ENCODE data around the gene PRAMEF1. TPM values are rescaled to one million over a fixed set of nuclear protein-coding genes. Genes with fewer than 3 reads are reported as not detected.

The PRAMEF1 gene
- polyA plus RNA-seq, 3 donors: not detected

- Histone ChIP-seq H2AFZ (ENCODE audit: insufficient read depth, low read depth, low read length, poor library complexity, severe bottlenecking) (no peak overlapping the region), H3K27me3 (ENCODE audit: control insufficient read depth in 2 of 2, insufficient read depth in 2 of 2, low read length in 2 of 2) (no peaks in the 10 kb centered on the region), H3K4me2 (replicated peaks; ENCODE audit: extremely low read depth, low read length, poor library complexity, severe bottlenecking) (no peak overlapping the region), H4K20me1 (ENCODE audit: insufficient read depth, low read length) (no peaks in the 10 kb centered on the region), H3K27ac (ENCODE audit: low read depth in 1 of 2, low read length in 2 of 2) (no peak overlapping the region), H3K9ac (ENCODE audit: insufficient read depth, low read length, poor library complexity, severe bottlenecking) (no peak overlapping the region), H3K4me3 (replicated peaks in 1 of 3; ENCODE audit: low read depth in 2 of 3, low read length in 3 of 3) (no peak overlapping the region), H3K9me3 (replicated peaks in 1 of 2; ENCODE audit: control insufficient read depth in 1 of 2, insufficient read depth in 1 of 2, low read length in 2 of 2) (no peaks in the 10 kb centered on the region), H3K36me3 (replicated peaks in 1 of 2; ENCODE audit: control insufficient read depth in 1 of 2, insufficient read depth in 2 of 2, low read length in 2 of 2) (no peaks in the 10 kb centered on the region), H3K4me1 (ENCODE audit: control insufficient read depth in 1 of 2, insufficient read depth in 2 of 2, low read length in 2 of 2) (no peaks in the 10 kb centered on the region), H3K79me2 (ENCODE audit: insufficient read depth, low read length) (no peaks in the 10 kb centered on the region)
- Mint-ChIP-seq H3K9me3 (peaks cover 0 to 3% (median 0%) of the 10 kb centered on the region in 7 donors), H3K4me3 (no peak overlapping the region), H3K27me3 (ENCODE audit: low read depth in 3 of 3) (peaks cover 1 to 12% (median 5%) of the 10 kb centered on the region in 3 donors), H3K4me1 (no peaks in the 10 kb centered on the region), H3K27ac (no peak overlapping the region), H3K36me3 (no peaks in the 10 kb centered on the region)
- intact Hi-C loops (cut with micrococcal nuclease): no loop called here
- WGBS (ENCODE audit: insufficient coverage): 74% methylated on average over 6 of the region's 6 CpGs
- DNase-seq: no peak
- no peak for TF ChIP-seq CTCF (IDR thresholded peaks at IDR 0.05)
These were observed 33.4 kb upstream of the PRAMEF1 start for GRCh38 chr1:12757836-12758235.

- no peak for TF ChIP-seq CTCF (IDR thresholded peaks at IDR 0.05)
- WGBS (ENCODE audit: insufficient coverage): 75% methylated on average over 7 of the region's 7 CpGs
- Mint-ChIP-seq H3K36me3 (no peaks in the 10 kb centered on the region), H3K4me3 (no peak overlapping the region), H3K27me3 (ENCODE audit: low read depth in 3 of 3) (peaks cover 1 to 8% (median 3%) of the 10 kb centered on the region in 3 donors), H3K27ac (no peak overlapping the region), H3K9me3 (peaks cover 0 to 3% (median 0%) of the 10 kb centered on the region in 7 donors), H3K4me1 (no peaks in the 10 kb centered on the region)
- Histone ChIP-seq H3K9me3 (replicated peaks in 1 of 2; ENCODE audit: control insufficient read depth in 1 of 2, insufficient read depth in 1 of 2, low read length in 2 of 2) (no peaks in the 10 kb centered on the region), H3K27ac (ENCODE audit: low read depth in 1 of 2, low read length in 2 of 2) (no peak overlapping the region), H3K9ac (ENCODE audit: insufficient read depth, low read length, poor library complexity, severe bottlenecking) (no peak overlapping the region), H3K27me3 (ENCODE audit: control insufficient read depth in 2 of 2, insufficient read depth in 2 of 2, low read length in 2 of 2) (no peaks in the 10 kb centered on the region), H3K36me3 (replicated peaks in 1 of 2; ENCODE audit: control insufficient read depth in 1 of 2, insufficient read depth in 2 of 2, low read length in 2 of 2) (no peaks in the 10 kb centered on the region), H2AFZ (ENCODE audit: insufficient read depth, low read depth, low read length, poor library complexity, severe bottlenecking) (no peak overlapping the region), H3K4me3 (replicated peaks in 1 of 3; ENCODE audit: low read depth in 2 of 3, low read length in 3 of 3) (no peak overlapping the region), H4K20me1 (ENCODE audit: insufficient read depth, low read length) (no peaks in the 10 kb centered on the region), H3K4me2 (replicated peaks; ENCODE audit: extremely low read depth, low read length, poor library complexity, severe bottlenecking) (no peak overlapping the region), H3K4me1 (ENCODE audit: control insufficient read depth in 1 of 2, insufficient read depth in 2 of 2, low read length in 2 of 2) (no peaks in the 10 kb centered on the region), H3K79me2 (ENCODE audit: insufficient read depth, low read length) (no peaks in the 10 kb centered on the region)
- no peak for DNase-seq
- intact Hi-C loops (cut with micrococcal nuclease): no loop called here
These were observed 30.9 kb upstream of the PRAMEF1 start for GRCh38 chr1:12760256-12760795.
